Ishikawa (cell line): ENCODE data around the gene PIP4K2A.

Experiments
- CEBPB ChIP-seq: IDR thresholded peaks from 2 replicates; pipeline ENCODE4 v1.6.1; 2012
- CREB1 ChIP-seq: IDR thresholded peaks from 2 replicates; pipeline ENCODE4 v1.6.1; 2012; ENCODE audit warnings: low read depth
- EGR1 ChIP-seq: IDR thresholded peaks from 2 replicates; pipeline ENCODE4 v1.6.1; 2012
- EP300 ChIP-seq: IDR thresholded peaks from 2 replicates; pipeline ENCODE4 v1.6.1; 2012; ENCODE audit warnings: borderline replicate concordance
- FOXM1 ChIP-seq: IDR thresholded peaks from 2 replicates; pipeline ENCODE4 v1.6.1; 2012; ENCODE audit warnings: low read depth, borderline replicate concordance
- MAX ChIP-seq: IDR thresholded peaks from 2 replicates; pipeline ENCODE4 v1.6.1; 2012
- NFIC ChIP-seq: IDR thresholded peaks from 2 replicates; pipeline ENCODE4 v1.6.1; 2012
- RAD21 ChIP-seq: IDR thresholded peaks from 2 replicates; pipeline ENCODE4 v1.6.1; 2012; ENCODE audit warnings: low read depth
- REST ChIP-seq: IDR thresholded peaks from 2 replicates; pipeline ENCODE4 v1.6.1; 2012; ENCODE audit warnings: low read depth, mild to moderate bottlenecking
- TAF1 ChIP-seq: IDR thresholded peaks from 2 replicates; pipeline ENCODE4 v1.6.1; 2012; ENCODE audit warnings: low read depth, mild to moderate bottlenecking
- TCF12 ChIP-seq: IDR thresholded peaks from 2 replicates; pipeline ENCODE4 v1.6.1; 2012; ENCODE audit warnings: low read depth
- TEAD4 ChIP-seq: IDR thresholded peaks from 2 replicates; pipeline ENCODE4 v1.6.1; 2012
- YY1 ChIP-seq: IDR thresholded peaks from 2 replicates; pipeline ENCODE4 v1.6.1; 2012; ENCODE audit warnings: low read depth
- ZBTB7A ChIP-seq: IDR thresholded peaks from 2 replicates; pipeline ENCODE4 v1.6.1; 2012; ENCODE audit warnings: low read depth
- TF ChIP-seq, protein P1 (sequence below): IDR thresholded peaks from 2 replicates; pipeline ENCODE4 v1.6.1; 2012

The PIP4K2A gene

DNA sequence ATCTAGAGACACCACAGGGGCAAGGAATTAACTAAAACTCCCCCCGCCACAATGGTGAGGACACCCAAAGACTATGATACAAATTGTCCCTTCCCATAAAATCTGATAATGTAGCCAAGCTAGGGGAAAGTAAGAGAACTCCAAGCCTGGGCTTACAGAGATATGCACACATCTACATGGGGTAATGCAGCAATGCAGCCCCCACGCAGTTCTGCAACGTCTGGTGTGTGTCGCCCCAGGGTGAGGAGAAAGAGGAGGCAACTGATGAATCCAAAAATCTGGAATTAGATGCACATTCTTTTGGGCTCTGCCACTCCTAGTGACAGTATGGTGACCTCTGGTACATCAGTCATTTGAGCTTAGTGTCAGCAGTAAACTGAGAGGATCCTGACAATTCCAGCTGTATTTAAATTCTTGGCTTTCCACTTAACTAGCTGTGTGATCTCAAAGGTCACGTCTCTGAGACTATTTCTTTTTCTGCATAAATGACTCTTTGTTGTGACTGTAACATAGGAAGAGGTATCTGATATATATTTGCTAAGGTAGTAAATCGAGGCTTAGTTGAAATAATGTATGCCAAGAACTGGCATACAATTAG, 51.5 kb downstream of the PIP4K2A start:
- TF ChIP-seq RAD21 (no peak), CEBPB (no peak), TEAD4 (no peak), REST (no peak), CREB1 (no peak), YY1 (no peak), EP300 (no peak), ZBTB7A (no peak), FOXM1 (no peak), TAF1 (no peak), NFIC (no peak), EGR1 (no peak), MAX (no peak), TCF12 (no peak)
- TF ChIP-seq, protein P1, sequence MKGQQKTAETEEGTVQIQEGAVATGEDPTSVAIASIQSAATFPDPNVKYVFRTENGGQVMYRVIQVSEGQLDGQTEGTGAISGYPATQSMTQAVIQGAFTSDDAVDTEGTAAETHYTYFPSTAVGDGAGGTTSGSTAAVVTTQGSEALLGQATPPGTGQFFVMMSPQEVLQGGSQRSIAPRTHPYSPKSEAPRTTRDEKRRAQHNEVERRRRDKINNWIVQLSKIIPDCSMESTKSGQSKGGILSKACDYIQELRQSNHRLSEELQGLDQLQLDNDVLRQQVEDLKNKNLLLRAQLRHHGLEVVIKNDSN, result no peak

- TF ChIP-seq CEBPB (no peak), NFIC (no peak), ZBTB7A (no peak), FOXM1 (no peak), EP300 (no peak), CREB1 (no peak), MAX (no peak), RAD21 (no peak), TEAD4 (no peak), TAF1 (no peak)
- TF ChIP-seq, protein P1, result no peak
Measured at GRCh38 chr10:22659866-22660265, 54.5 kb downstream of the PIP4K2A start.

- TF ChIP-seq MAX (no peak), FOXM1 (no peak), CEBPB (no peak), CREB1 (no peak), NFIC (no peak), TCF12 (no peak)
Measured at GRCh38 chr10:22658745-22659410, 55.5 kb downstream of the PIP4K2A start.

DNA sequence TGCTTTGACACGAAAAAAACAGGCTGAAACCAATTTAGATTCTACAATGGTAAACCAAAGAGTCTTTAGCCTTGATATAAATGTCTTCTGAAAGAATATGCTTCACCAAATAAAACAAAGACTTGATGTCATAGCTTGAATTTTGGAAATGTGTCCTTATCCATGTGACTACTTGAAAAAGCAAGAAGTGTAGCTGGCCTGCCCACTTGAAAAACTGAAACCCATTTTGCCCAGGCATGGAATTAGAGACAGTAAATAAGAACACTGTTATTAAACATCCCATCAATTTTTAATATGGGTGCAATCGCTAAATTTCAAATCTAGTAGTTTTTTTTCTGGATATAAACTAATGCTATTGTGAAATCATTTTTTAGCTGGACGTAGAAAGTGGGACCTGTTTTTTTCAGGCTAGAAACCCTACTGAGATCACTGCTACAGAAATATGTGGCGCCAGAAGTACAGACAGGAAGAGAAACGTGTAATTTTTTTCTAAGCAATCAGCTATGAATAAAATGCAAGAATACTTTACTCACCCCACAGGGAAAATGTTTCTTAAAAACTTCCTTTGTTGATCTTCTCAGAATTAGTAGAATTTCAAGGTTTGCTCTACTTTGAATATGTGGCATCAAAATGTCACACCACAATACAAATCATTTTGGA, 56.7 kb downstream of the PIP4K2A start:
- TF ChIP-seq REST (no peak), ZBTB7A (no peak), TCF12 (no peak), RAD21 (no peak), NFIC (no peak), FOXM1 (no peak), MAX (no peak), EP300 (no peak), YY1 (no peak), CREB1 (no peak)
- TF ChIP-seq, protein P1, result no peak

- TF ChIP-seq MAX (no peak), RAD21 (no peak), TAF1 (no peak), REST (no peak), CREB1 (no peak), ZBTB7A (no peak), FOXM1 (no peak), NFIC (no peak), CEBPB (no peak)
Measured at GRCh38 chr10:22657024-22657423, 57.4 kb downstream of the PIP4K2A start.
